Breast epithelium (tissue), 4 donors: Measurements from ENCODE around the gene GUK1. TPM values are rescaled to one million over a fixed set of nuclear protein-coding genes. Genes with fewer than 3 reads are reported as not detected.

Source experiments
- DNase-seq, 2 donors: peaks; one replicate each; pipeline ENCODE4 v3.0.0-alpha.2; 2019; ENCODE audit warnings: low spot score in 2 of 2
- H3K27ac ChIP-seq, 2 donors: fragments of 200-600 bp; sonication (generic) in 1 of 2; one replicate each; pipeline ENCODE4 v1.5.1; 2016 to 2019; ENCODE audit warnings: mild to moderate bottlenecking in 1 of 2
- H3K27me3 ChIP-seq, 2 donors: fragments of 200-600 bp; sonication (generic) in 1 of 2; one replicate each; pipeline versions ENCODE4 v1.5.1 to v1.6.0; 2017 to 2019; ENCODE audit warnings: control low read depth in 1 of 2, mild to moderate bottlenecking in 1 of 2
- H3K36me3 ChIP-seq: fragments of 200-600 bp; one replicate; pipeline ENCODE4 v1.5.1; 2019
- H3K4me1 ChIP-seq, 2 donors: fragments of 200-600 bp; sonication (generic); one replicate each; pipeline ENCODE4 v1.5.1; 2016 to 2019; ENCODE audit warnings: control low read depth in 1 of 2
- H3K4me3 ChIP-seq, 3 donors: fragments of 200-600 bp; sonication (generic); 1 replicate in 2 of 3; 2 replicates in 1 of 3; pipeline ENCODE4 v1.5.1; 2016 to 2019; ENCODE audit warnings: mild to moderate bottlenecking in 3 of 3, moderate library complexity in 2 of 3
- H3K9me3 ChIP-seq, 2 donors: fragments of 200-600 bp; sonication (generic) in 1 of 2; one replicate each; pipeline ENCODE4 v1.5.1; 2016 to 2019; ENCODE audit warnings: control low read depth in 1 of 2
- POLR2A ChIP-seq: fragments of 450-650 bp; IDR thresholded peaks from one replicate; pipeline ENCODE4 v1.6.1; 2016; ENCODE audit warnings: antibody characterized with exemption, mild to moderate bottlenecking, moderate library complexity
- POLR2AphosphoS5 ChIP-seq, 3 donors: sonication (generic); formaldehyde crosslinking; IDR thresholded peaks; one replicate each; pipeline ENCODE4 v1.6.1; 2017; ENCODE audit warnings: antibody characterized with exemption in 3 of 3
- intact Hi-C: fragments of 100-400 bp; cut with DNase I; formaldehyde crosslinking; loops from one replicate; pipeline ENCODE4 v1.15.1; 2023; ENCODE audit warnings: low total_unique reads
- total RNA-seq, 3 donors: library from RNA; depleted of rRNA; stranded (reverse); fragments of >200 nt; gene quantifications; one replicate each; pipeline ENCODE4 v1.1.0, GENCODE V29; 2016
- TF ChIP-seq, protein P1 (sequence below), 3 donors: fragments of 450-650 bp; IDR thresholded peaks; one replicate each; pipeline ENCODE4 v1.5.1; 2016 to 2017; ENCODE audit warnings: antibody characterized with exemption in 3 of 3, mild to moderate bottlenecking in 3 of 3, moderate library complexity in 3 of 3

The GUK1 gene
- total RNA-seq, 3 donors from 2014 or later, result 218 to 413 (median 333) TPM

DNA sequence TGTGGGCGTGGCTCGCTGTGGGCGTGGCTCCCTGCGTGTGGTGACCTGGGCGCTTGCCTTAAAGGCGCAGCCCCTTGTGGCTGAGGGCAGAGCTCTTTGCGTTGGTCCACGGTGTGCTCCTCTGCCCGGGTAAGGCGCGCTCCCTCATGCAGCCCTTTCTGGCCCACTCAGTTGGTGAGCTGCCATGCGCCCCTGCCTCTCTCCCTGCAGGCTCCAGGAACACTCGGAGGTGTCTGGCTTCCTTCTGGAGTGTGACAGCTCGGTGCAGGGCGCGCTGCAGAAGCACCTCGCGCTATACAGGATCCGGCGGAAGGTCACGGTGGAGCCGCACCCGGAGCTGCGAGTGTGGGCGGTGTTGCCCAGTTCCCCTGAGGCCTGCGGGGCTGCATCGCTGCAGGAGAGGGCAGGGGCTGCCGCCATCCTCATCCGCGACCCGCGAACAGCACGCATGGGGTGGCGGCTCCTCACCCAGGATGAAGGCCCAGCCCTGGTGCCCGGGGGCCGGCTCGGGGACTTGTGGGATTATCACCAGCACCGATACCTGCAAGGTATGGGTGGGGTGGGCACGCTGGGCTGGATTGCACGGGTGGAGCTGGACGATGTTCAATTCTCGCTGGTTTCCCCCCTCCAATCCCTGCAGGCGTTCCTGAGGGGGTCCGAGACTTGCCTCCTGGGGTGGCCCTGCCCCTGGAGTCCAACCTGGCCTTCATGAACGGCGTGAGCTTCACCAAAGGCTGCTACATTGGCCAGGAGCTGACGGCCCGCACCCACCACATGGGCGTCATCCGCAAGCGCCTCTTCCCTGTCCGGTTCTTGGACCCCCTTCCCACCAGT, 34.6 kb downstream of the GUK1 start:
- H3K9me3 ChIP-seq, result no peaks in the 10 kb centered on the region
- intact Hi-C loops, result no loop called here
- H3K36me3 ChIP-seq, result no peaks in the 10 kb centered on the region
- peak overlapping the region in 1 of 3 donors; percentile 40 for H3K4me3 ChIP-seq
- no peak for DNase-seq
- no peaks in the 10 kb centered on the region for H3K4me1 ChIP-seq
- H3K27me3 ChIP-seq, result no peaks in the 10 kb centered on the region
- TF ChIP-seq POLR2A (no peak), POLR2AphosphoS5 (IDR thresholded peaks at IDR 0.05) (no peak)
- TF ChIP-seq, protein P1, sequence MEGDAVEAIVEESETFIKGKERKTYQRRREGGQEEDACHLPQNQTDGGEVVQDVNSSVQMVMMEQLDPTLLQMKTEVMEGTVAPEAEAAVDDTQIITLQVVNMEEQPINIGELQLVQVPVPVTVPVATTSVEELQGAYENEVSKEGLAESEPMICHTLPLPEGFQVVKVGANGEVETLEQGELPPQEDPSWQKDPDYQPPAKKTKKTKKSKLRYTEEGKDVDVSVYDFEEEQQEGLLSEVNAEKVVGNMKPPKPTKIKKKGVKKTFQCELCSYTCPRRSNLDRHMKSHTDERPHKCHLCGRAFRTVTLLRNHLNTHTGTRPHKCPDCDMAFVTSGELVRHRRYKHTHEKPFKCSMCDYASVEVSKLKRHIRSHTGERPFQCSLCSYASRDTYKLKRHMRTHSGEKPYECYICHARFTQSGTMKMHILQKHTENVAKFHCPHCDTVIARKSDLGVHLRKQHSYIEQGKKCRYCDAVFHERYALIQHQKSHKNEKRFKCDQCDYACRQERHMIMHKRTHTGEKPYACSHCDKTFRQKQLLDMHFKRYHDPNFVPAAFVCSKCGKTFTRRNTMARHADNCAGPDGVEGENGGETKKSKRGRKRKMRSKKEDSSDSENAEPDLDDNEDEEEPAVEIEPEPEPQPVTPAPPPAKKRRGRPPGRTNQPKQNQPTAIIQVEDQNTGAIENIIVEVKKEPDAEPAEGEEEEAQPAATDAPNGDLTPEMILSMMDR (IDR thresholded peaks at IDR 0.05), result no peak
- no peak overlapping the region for H3K27ac ChIP-seq

DNA sequence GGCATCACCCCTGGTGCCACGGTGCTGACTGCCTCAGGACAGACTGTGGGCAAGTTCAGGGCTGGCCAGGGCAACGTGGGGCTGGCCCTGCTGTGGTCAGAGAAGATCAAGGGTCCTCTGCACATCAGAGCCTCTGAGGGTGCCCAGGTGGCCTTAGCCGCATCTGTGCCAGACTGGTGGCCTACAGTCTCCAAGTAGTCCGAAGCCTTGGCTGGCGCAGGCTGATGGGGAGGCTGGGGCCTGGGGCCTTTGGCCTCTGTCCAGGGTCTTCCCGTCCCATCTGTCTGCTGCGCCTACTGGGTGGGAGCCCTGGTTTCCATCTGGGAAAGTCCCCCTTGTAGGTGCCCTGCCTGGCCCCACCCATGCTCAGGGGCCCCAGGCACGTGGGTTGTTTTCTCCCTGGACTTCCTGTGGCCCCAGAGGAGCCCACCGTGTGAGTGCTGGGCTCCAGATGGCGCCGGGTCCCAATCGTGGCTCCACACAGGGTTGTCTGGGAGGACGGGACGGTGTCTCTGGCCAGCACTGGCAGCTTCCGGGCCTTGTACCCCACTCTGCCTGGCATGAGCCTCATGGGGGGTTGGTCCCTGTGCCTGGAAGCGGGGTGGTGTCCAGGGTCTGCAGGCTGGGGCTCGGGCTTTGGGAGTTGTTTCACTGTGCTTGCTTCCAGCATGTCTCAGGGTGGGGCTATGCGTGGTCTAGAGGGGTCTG, 35.4 kb downstream of the GUK1 start:
- Histone ChIP-seq H3K9me3 (no peaks in the 10 kb centered on the region), H3K4me1 (no peaks in the 10 kb centered on the region), H3K4me3 (no peak overlapping the region), H3K27ac (no peak overlapping the region), H3K27me3 (no peaks in the 10 kb centered on the region), H3K36me3 (no peaks in the 10 kb centered on the region)
- no peak for DNase-seq
- TF ChIP-seq, protein P1 (IDR thresholded peaks at IDR 0.05), result no peak
- TF ChIP-seq POLR2A (no peak), POLR2AphosphoS5 (IDR thresholded peaks at IDR 0.05) (no peak)
- intact Hi-C loops, result no loop called here

DNA sequence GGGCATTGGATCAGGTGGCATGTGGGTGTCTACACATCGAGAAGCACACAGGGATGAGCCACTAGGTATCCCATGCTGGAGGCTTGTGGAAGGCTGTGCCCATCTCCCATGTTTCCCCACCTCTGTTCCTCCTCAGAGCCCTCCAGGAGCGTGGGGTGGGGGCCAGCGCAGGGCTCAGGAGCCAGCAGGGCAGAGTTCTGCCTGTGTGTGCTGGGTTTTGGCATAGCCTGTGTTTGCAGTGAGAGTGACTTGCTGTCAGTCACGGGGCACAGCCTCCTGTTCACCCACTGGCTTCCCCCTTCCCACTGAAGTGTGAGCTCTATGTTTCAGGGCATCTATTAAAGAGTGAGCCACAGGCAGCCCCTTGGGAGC, 35.9 kb downstream of the GUK1 start:
- no peaks in the 10 kb centered on the region for H3K27me3 ChIP-seq
- no peak for DNase-seq
- no peak overlapping the region for H3K4me3 ChIP-seq
- no peak overlapping the region for H3K27ac ChIP-seq
- intact Hi-C loops, result no loop called here
- H3K9me3 ChIP-seq, result no peaks in the 10 kb centered on the region
- no peaks in the 10 kb centered on the region for H3K4me1 ChIP-seq
- TF ChIP-seq POLR2A, result no peak
- TF ChIP-seq, protein P1 (IDR thresholded peaks at IDR 0.05), result no peak
- no peak for TF ChIP-seq POLR2AphosphoS5 (IDR thresholded peaks at IDR 0.05)
- no peaks in the 10 kb centered on the region for H3K36me3 ChIP-seq

DNA sequence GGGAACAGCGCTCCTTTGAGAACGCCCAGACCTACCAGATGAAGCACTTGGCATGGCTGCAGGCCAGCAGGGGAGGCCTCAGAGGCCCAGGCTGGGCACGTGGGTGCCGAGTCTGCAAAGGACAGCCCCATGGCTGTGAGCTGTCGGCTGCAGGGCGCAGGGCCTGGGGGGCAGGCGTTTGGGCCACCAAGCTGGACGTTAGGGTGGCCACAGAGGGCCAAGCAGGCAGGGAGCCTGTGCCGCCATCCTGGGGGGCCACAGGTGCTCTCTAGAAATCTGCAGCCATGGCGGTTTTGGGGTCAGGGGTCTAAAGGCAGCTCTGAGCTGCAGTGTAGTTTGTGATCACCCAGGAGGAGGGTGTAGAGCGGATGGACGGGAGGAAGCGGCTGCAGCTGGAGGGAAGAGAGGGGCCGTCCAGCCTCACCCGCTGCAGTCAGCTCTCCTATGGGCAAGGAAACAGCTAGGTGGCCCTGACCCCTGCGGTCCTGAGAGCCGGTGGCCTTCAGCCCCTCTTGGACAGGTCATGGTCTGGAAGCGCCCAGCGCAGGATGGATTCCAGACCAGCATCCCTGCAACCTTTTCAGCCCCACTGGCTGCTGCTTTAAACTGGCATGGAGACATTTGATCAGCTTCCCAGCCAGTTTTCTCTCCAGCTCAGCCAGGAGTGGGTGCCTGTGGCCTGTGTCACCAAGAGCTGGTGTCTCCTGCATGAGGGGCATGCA, 36.5 kb downstream of the GUK1 start:
- no peak overlapping the region for H3K27ac ChIP-seq
- H3K4me3 ChIP-seq, result no peak overlapping the region
- H3K4me1 ChIP-seq, result no peaks in the 10 kb centered on the region
- intact Hi-C loops, result no loop called here
- H3K27me3 ChIP-seq, result no peaks in the 10 kb centered on the region
- H3K9me3 ChIP-seq, result no peaks in the 10 kb centered on the region
- TF ChIP-seq, protein P1 (IDR thresholded peaks at IDR 0.05), result no peak
- TF ChIP-seq POLR2AphosphoS5 (IDR thresholded peaks at IDR 0.05) (no peak), POLR2A (no peak)
- no peak for DNase-seq
- H3K36me3 ChIP-seq, result no peaks in the 10 kb centered on the region

DNA sequence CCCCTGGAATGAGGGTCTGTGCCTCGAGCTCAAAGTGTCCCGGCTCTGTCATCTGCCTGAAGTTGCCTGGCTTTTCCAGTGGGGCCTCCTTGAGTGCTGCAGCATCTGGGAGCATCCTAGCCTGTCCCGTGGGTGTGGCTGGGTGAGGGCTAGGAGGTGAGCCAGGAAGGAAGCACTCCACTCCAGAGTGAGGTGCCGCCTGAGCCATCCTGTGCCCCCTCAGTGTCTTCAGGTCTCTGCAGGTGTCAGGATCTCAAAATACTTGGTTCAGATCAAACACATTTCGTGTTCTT, 37.0 kb downstream of the GUK1 start:
- H3K4me3 ChIP-seq, result no peak overlapping the region
- no peak overlapping the region for H3K27ac ChIP-seq
- intact Hi-C loops, result no loop called here
- H3K27me3 ChIP-seq, result no peaks in the 10 kb centered on the region
- TF ChIP-seq POLR2AphosphoS5 (IDR thresholded peaks at IDR 0.05) (no peak), POLR2A (no peak)
- TF ChIP-seq, protein P1 (IDR thresholded peaks at IDR 0.05), result no peak
- no peaks in the 10 kb centered on the region for H3K4me1 ChIP-seq
- H3K9me3 ChIP-seq, result no peaks in the 10 kb centered on the region
- H3K36me3 ChIP-seq, result no peaks in the 10 kb centered on the region
- DNase-seq, result no peak
